Activated CD4-positive, alpha-beta T cell treated with anti-CD3 and anti-CD28 coated beads, Interleukin-2, amount 10 ng/mL, durations not matched to agents 7 days and 5 days (primary cell): ENCODE results near the gene IGFBP3. TPM values are rescaled to one million over a fixed set of nuclear protein-coding genes. Genes with fewer than 3 reads are reported as not detected.

Source experiments
- CTCF ChIA-PET: fragments of 350-600 bp; sonication (Branson Sonifier 250); formaldehyde crosslinking; loops from one replicate; lab custom pipeline; 2021; ENCODE audit warnings: antibody characterized with exemption; lab: Charles Lee
- POLR2A ChIA-PET: fragments of 350-600 bp; sonication (Branson Sonifier 250); formaldehyde crosslinking; loops from one replicate; lab custom pipeline; 2021; ENCODE audit warnings: antibody characterized with exemption; lab: Charles Lee
- DNase-seq: peaks from one replicate; pipeline ENCODE4 v3.0.0-alpha.2; 2020
- H3K27ac Mint-ChIP-seq: one replicate; pipeline ENCODE4 v1.8.0; 2021; ENCODE audit warnings: mild to moderate bottlenecking, moderate library complexity, mixed read lengths
- H3K27me3 Mint-ChIP-seq: one replicate; pipeline ENCODE4 v1.8.0; 2021; ENCODE audit warnings: mixed read lengths
- H3K36me3 Mint-ChIP-seq: one replicate; pipeline ENCODE4 v1.8.0; 2021; ENCODE audit warnings: low read depth, mixed read lengths
- H3K4me1 Mint-ChIP-seq: one replicate; pipeline ENCODE4 v1.8.0; 2021; ENCODE audit warnings: mixed read lengths
- H3K4me3 Mint-ChIP-seq: one replicate; pipeline ENCODE4 v1.8.0; 2021; ENCODE audit warnings: mild to moderate bottlenecking, moderate library complexity, mixed read lengths
- H3K9me3 Mint-ChIP-seq: one replicate; pipeline ENCODE4 v1.8.0; 2021; ENCODE audit warnings: mixed read lengths
- total RNA-seq, 2 experiments: library from RNA; stranded (reverse); gene quantifications; one replicate each; pipeline ENCODE4 v1.2.3, GENCODE V29; 2021

Gene IGFBP3
- total RNA-seq, 2 experiments from 2014 or later, result 4.0 to 4.1 TPM

- ChIA-PET POLR2A (no interaction called here), CTCF (interaction anchor here (0.6 to 2.6 kb wide), 3 partner anchors 13 to 1898 kb away, joined by 3 to 7 read pairs (median 4); no protein-coding TSS in a partner anchor)
- Mint-ChIP-seq H3K27ac (no peak overlapping the region), H3K36me3 (no peaks in the 10 kb centered on the region), H3K27me3 (peaks cover 73% of the 10 kb centered on the region), H3K4me3 (peak overlapping the region; percentile 26), H3K4me1 (peaks cover 41% of the 10 kb centered on the region), H3K9me3 (no peaks in the 10 kb centered on the region)
- DNase-seq, result no peak
Measured at GRCh38 chr7:45921381-45921698, 268 bp upstream of the IGFBP3 start.

- Mint-ChIP-seq H3K27ac (peak overlapping the region; percentile 55), H3K27me3 (peaks cover 63% of the 10 kb centered on the region)
- CTCF ChIA-PET, result no interaction called here
Measured at GRCh38 chr7:45919993-45920459, 1.0 kb downstream of the IGFBP3 start.

GRCh38 chr7:45919231-45919784, 1.8 kb downstream of the IGFBP3 start:
- H3K36me3 Mint-ChIP-seq, result no peaks in the 10 kb centered on the region
- no peaks in the 10 kb centered on the region for H3K9me3 Mint-ChIP-seq
- POLR2A ChIA-PET, result no interaction called here
- no peak overlapping the region for H3K27ac Mint-ChIP-seq
- peaks cover 43% of the 10 kb centered on the region for H3K4me1 Mint-ChIP-seq
- H3K4me3 Mint-ChIP-seq, result no peak overlapping the region
- H3K27me3 Mint-ChIP-seq, result peaks cover 56% of the 10 kb centered on the region
- DNase-seq, result no peak
- CTCF ChIA-PET, result no interaction called here

More at GRCh38 chr7:45919993-45920459, 1.0 kb downstream of the IGFBP3 start:
- Mint-ChIP-seq H3K4me1 (peaks cover 43% of the 10 kb centered on the region), H3K9me3 (no peaks in the 10 kb centered on the region), H3K36me3 (no peaks in the 10 kb centered on the region), H3K4me3 (peak overlapping the region; percentile 59)
- DNase-seq, result no peak
- POLR2A ChIA-PET, result no interaction called here

GRCh38 chr7:45918556-45918955, 2.5 kb downstream of the IGFBP3 start:
- Mint-ChIP-seq H3K4me3 (no peak overlapping the region), H3K27me3 (peaks cover 49% of the 10 kb centered on the region)
- POLR2A ChIA-PET, result no interaction called here

GRCh38 chr7:45917658-45918057, 3.4 kb downstream of the IGFBP3 start:
- CTCF ChIA-PET, result interaction anchor here (1.2 kb wide), 1 partner anchor 333 kb away, joined by 3 read pairs; no protein-coding TSS in a partner anchor

More at GRCh38 chr7:45918556-45918955, 2.5 kb downstream of the IGFBP3 start:
- H3K27ac Mint-ChIP-seq, result no peak overlapping the region
- H3K4me1 Mint-ChIP-seq, result peaks cover 43% of the 10 kb centered on the region
- DNase-seq, result no peak
- H3K9me3 Mint-ChIP-seq, result no peaks in the 10 kb centered on the region
- H3K36me3 Mint-ChIP-seq, result no peaks in the 10 kb centered on the region
- CTCF ChIA-PET, result interaction anchor here (0.6 to 1.2 kb wide), 2 partner anchors 332 to 1026 kb away, joined by 3 read pairs; no protein-coding TSS in a partner anchor

GRCh38 chr7:45917064-45917463, 4.0 kb downstream of the IGFBP3 start:
- ChIA-PET POLR2A (no interaction called here), CTCF (no interaction called here)
- H3K4me1 Mint-ChIP-seq, result peaks cover 30% of the 10 kb centered on the region
- H3K27ac Mint-ChIP-seq, result no peak overlapping the region
- no peak for DNase-seq
- H3K4me3 Mint-ChIP-seq, result no peak overlapping the region
- no peaks in the 10 kb centered on the region for H3K9me3 Mint-ChIP-seq
- H3K36me3 Mint-ChIP-seq, result no peaks in the 10 kb centered on the region
- peaks cover 35% of the 10 kb centered on the region for H3K27me3 Mint-ChIP-seq

More at GRCh38 chr7:45917658-45918057, 3.4 kb downstream of the IGFBP3 start:
- no peaks in the 10 kb centered on the region for H3K9me3 Mint-ChIP-seq
- DNase-seq, result peak; percentile 80
- H3K27me3 Mint-ChIP-seq, result peaks cover 41% of the 10 kb centered on the region
- H3K27ac Mint-ChIP-seq, result no peak overlapping the region
- POLR2A ChIA-PET, result no interaction called here
- no peak overlapping the region for H3K4me3 Mint-ChIP-seq
- peaks cover 36% of the 10 kb centered on the region for H3K4me1 Mint-ChIP-seq
- no peaks in the 10 kb centered on the region for H3K36me3 Mint-ChIP-seq

- POLR2A ChIA-PET, result no interaction called here
- peaks cover 28% of the 10 kb centered on the region for H3K27me3 Mint-ChIP-seq
- H3K27ac Mint-ChIP-seq, result no peak overlapping the region
Measured at GRCh38 chr7:45915606-45916005, 5.5 kb downstream of the IGFBP3 start.

GRCh38 chr7:45914911-45915310, 6.2 kb downstream of the IGFBP3 start:
- H3K27ac Mint-ChIP-seq, result no peak overlapping the region
- H3K9me3 Mint-ChIP-seq, result no peaks in the 10 kb centered on the region
- CTCF ChIA-PET, result no interaction called here

More at GRCh38 chr7:45915606-45916005, 5.5 kb downstream of the IGFBP3 start:
- Mint-ChIP-seq H3K4me3 (no peak overlapping the region), H3K4me1 (peaks cover 23% of the 10 kb centered on the region), H3K9me3 (no peaks in the 10 kb centered on the region), H3K36me3 (no peaks in the 10 kb centered on the region)
- CTCF ChIA-PET, result no interaction called here
- DNase-seq, result no peak

GRCh38 chr7:45912972-45913371, 8.1 kb downstream of the IGFBP3 start:
- H3K4me1 Mint-ChIP-seq, result peaks cover 2% of the 10 kb centered on the region
- H3K36me3 Mint-ChIP-seq, result no peaks in the 10 kb centered on the region
- CTCF ChIA-PET, result no interaction called here
- no peak overlapping the region for H3K27ac Mint-ChIP-seq
- POLR2A ChIA-PET, result interaction anchor here (0.5 kb wide), 1 partner anchor 1275 kb away, joined by 5 read pairs; no protein-coding TSS in a partner anchor
- DNase-seq, result no peak
- peaks cover 5% of the 10 kb centered on the region for H3K27me3 Mint-ChIP-seq
- H3K9me3 Mint-ChIP-seq, result no peaks in the 10 kb centered on the region
- H3K4me3 Mint-ChIP-seq, result no peak overlapping the region

More at GRCh38 chr7:45914911-45915310, 6.2 kb downstream of the IGFBP3 start:
- peaks cover 17% of the 10 kb centered on the region for H3K4me1 Mint-ChIP-seq
- no peak for DNase-seq
- no peaks in the 10 kb centered on the region for H3K36me3 Mint-ChIP-seq
- POLR2A ChIA-PET, result no interaction called here
- no peak overlapping the region for H3K4me3 Mint-ChIP-seq
- H3K27me3 Mint-ChIP-seq, result peaks cover 22% of the 10 kb centered on the region

- DNase-seq, result no peak
- Mint-ChIP-seq H3K36me3 (no peaks in the 10 kb centered on the region), H3K27me3 (peaks cover under 1% of the 10 kb centered on the region), H3K4me3 (no peak overlapping the region), H3K27ac (no peak overlapping the region), H3K4me1 (peaks cover 2% of the 10 kb centered on the region), H3K9me3 (no peaks in the 10 kb centered on the region)
- CTCF ChIA-PET, result no interaction called here
- POLR2A ChIA-PET, result no interaction called here
Measured at GRCh38 chr7:45911311-45911710, 9.8 kb downstream of the IGFBP3 start.

GRCh38 chr7:45910855-45911254, 10.2 kb downstream of the IGFBP3 start:
- H3K27ac Mint-ChIP-seq, result no peak overlapping the region
- CTCF ChIA-PET, result no interaction called here

GRCh38 chr7:45909561-45909960, 11.5 kb downstream of the IGFBP3 start:
- peaks cover 5% of the 10 kb centered on the region for H3K27me3 Mint-ChIP-seq
- POLR2A ChIA-PET, result no interaction called here
- no peak for DNase-seq
- H3K4me3 Mint-ChIP-seq, result no peak overlapping the region
- no peaks in the 10 kb centered on the region for H3K36me3 Mint-ChIP-seq
- no peaks in the 10 kb centered on the region for H3K9me3 Mint-ChIP-seq
- no peaks in the 10 kb centered on the region for H3K4me1 Mint-ChIP-seq
- CTCF ChIA-PET, result no interaction called here
- H3K27ac Mint-ChIP-seq, result no peak overlapping the region

More at GRCh38 chr7:45910855-45911254, 10.2 kb downstream of the IGFBP3 start:
- Mint-ChIP-seq H3K27me3 (peaks cover 5% of the 10 kb centered on the region), H3K9me3 (no peaks in the 10 kb centered on the region), H3K4me1 (peaks cover 2% of the 10 kb centered on the region), H3K4me3 (no peak overlapping the region), H3K36me3 (no peaks in the 10 kb centered on the region)
- POLR2A ChIA-PET, result no interaction called here
- no peak for DNase-seq

GRCh38 chr7:45902820-45903219, 18.3 kb downstream of the IGFBP3 start:
- Mint-ChIP-seq H3K36me3 (no peaks in the 10 kb centered on the region), H3K9me3 (no peaks in the 10 kb centered on the region), H3K27me3 (peaks cover 10% of the 10 kb centered on the region), H3K4me1 (no peaks in the 10 kb centered on the region), H3K27ac (no peak overlapping the region), H3K4me3 (no peak overlapping the region)
- DNase-seq, result no peak
- POLR2A ChIA-PET, result no interaction called here
- CTCF ChIA-PET, result no interaction called here
